ENCODE results near the gene GTF3C5.

GTF3C5 gene

GRCh38 chr9:133054966-133055365 is 24.2 kb downstream of the GTF3C5 start:
- TF ChIP-seq EZH2phosphoT487 (IDR thresholded peaks at IDR 0.05; ENCODE audit: borderline replicate concordance, low read length) (no peak), CTCF (IDR thresholded peaks at IDR 0.05; ENCODE audit: low read depth, low read length, poor library complexity, severe bottlenecking) (no peak)
- Histone ChIP-seq H3K4me2 (ENCODE audit: low read length) (no peak overlapping the region), H3K27me3 (ENCODE audit: control insufficient read depth, low read length) (no peaks in the 10 kb centered on the region), H3K4me3 (ENCODE audit: low read length) (no peak overlapping the region), H3K4me1 (ENCODE audit: control insufficient read depth, low read length) (peaks cover 14% of the 10 kb centered on the region), H3K9me3 (ENCODE audit: control insufficient read depth, insufficient read depth, low read length) (no peaks in the 10 kb centered on the region), H3K9me2 (replicated peaks; ENCODE audit: control insufficient read depth, low read length) (no peaks in the 10 kb centered on the region), H3K79me2 (ENCODE audit: control insufficient read depth, low read length) (no peaks in the 10 kb centered on the region), H3K36me3 (ENCODE audit: control insufficient read depth, low read length) (peaks cover 66% of the 10 kb centered on the region), H4K20me1 (ENCODE audit: control insufficient read depth, insufficient read depth, low read depth, low read length) (no peaks in the 10 kb centered on the region), H3K27ac (ENCODE audit: low read depth, low read length) (no peak overlapping the region), H3F3A (ENCODE audit: control insufficient read depth, insufficient read depth) (no peaks in the 10 kb centered on the region)

- Histone ChIP-seq H3K9me3 (ENCODE audit: control insufficient read depth, insufficient read depth, low read length) (no peaks in the 10 kb centered on the region), H3K4me1 (ENCODE audit: control insufficient read depth, low read length) (peaks cover 19% of the 10 kb centered on the region), H3K27me3 (ENCODE audit: control insufficient read depth, low read length) (no peaks in the 10 kb centered on the region), H3K4me3 (ENCODE audit: low read length) (no peak overlapping the region), H3K4me2 (ENCODE audit: low read length) (no peak overlapping the region), H3F3A (ENCODE audit: control insufficient read depth, insufficient read depth) (no peaks in the 10 kb centered on the region), H3K27ac (ENCODE audit: low read depth, low read length) (no peak overlapping the region), H3K9me2 (replicated peaks; ENCODE audit: control insufficient read depth, low read length) (no peaks in the 10 kb centered on the region), H3K79me2 (ENCODE audit: control insufficient read depth, low read length) (no peaks in the 10 kb centered on the region), H4K20me1 (ENCODE audit: control insufficient read depth, insufficient read depth, low read depth, low read length) (no peaks in the 10 kb centered on the region), H3K36me3 (ENCODE audit: control insufficient read depth, low read length) (peaks cover 59% of the 10 kb centered on the region)
- TF ChIP-seq EZH2phosphoT487 (IDR thresholded peaks at IDR 0.05; ENCODE audit: borderline replicate concordance, low read length) (no peak), CTCF (IDR thresholded peaks at IDR 0.05; ENCODE audit: low read depth, low read length, poor library complexity, severe bottlenecking) (no peak)
Observed at GRCh38 chr9:133055788-133056420, 25.1 kb downstream of the GTF3C5 start.

GRCh38 chr9:133056533-133056932 is 25.7 kb downstream of the GTF3C5 start:
- no peaks in the 10 kb centered on the region for H4K20me1 ChIP-seq (ENCODE audit: control insufficient read depth, insufficient read depth, low read depth, low read length)
- no peaks in the 10 kb centered on the region for H3F3A ChIP-seq (ENCODE audit: control insufficient read depth, insufficient read depth)
- no peaks in the 10 kb centered on the region for H3K79me2 ChIP-seq (ENCODE audit: control insufficient read depth, low read length)
- H3K27ac ChIP-seq (ENCODE audit: low read depth, low read length), result no peak overlapping the region
- H3K27me3 ChIP-seq (ENCODE audit: control insufficient read depth, low read length), result no peaks in the 10 kb centered on the region
- no peaks in the 10 kb centered on the region for H3K9me2 ChIP-seq (replicated peaks; ENCODE audit: control insufficient read depth, low read length)
- H3K4me3 ChIP-seq (ENCODE audit: low read length), result no peak overlapping the region
- TF ChIP-seq EZH2phosphoT487 (IDR thresholded peaks at IDR 0.05; ENCODE audit: borderline replicate concordance, low read length), result no peak
- no peak for TF ChIP-seq CTCF (IDR thresholded peaks at IDR 0.05; ENCODE audit: low read depth, low read length, poor library complexity, severe bottlenecking)
- H3K4me1 ChIP-seq (ENCODE audit: control insufficient read depth, low read length), result peaks cover 19% of the 10 kb centered on the region
- no peaks in the 10 kb centered on the region for H3K9me3 ChIP-seq (ENCODE audit: control insufficient read depth, insufficient read depth, low read length)
- H3K4me2 ChIP-seq (ENCODE audit: low read length), result no peak overlapping the region
- peaks cover 52% of the 10 kb centered on the region for H3K36me3 ChIP-seq (ENCODE audit: control insufficient read depth, low read length)

Data from DOHH2 (cell line).